DMS79 treated with DMSO at 0.1 percent for 48 hours (cell line): Measurements from ENCODE around the gene UMODL1.

ENCODE experiments used
- DNase-seq: peaks from one replicate; lab custom pipeline; 2025; lab: John Stamatoyannopoulos, UW

UMODL1 gene, protein sequence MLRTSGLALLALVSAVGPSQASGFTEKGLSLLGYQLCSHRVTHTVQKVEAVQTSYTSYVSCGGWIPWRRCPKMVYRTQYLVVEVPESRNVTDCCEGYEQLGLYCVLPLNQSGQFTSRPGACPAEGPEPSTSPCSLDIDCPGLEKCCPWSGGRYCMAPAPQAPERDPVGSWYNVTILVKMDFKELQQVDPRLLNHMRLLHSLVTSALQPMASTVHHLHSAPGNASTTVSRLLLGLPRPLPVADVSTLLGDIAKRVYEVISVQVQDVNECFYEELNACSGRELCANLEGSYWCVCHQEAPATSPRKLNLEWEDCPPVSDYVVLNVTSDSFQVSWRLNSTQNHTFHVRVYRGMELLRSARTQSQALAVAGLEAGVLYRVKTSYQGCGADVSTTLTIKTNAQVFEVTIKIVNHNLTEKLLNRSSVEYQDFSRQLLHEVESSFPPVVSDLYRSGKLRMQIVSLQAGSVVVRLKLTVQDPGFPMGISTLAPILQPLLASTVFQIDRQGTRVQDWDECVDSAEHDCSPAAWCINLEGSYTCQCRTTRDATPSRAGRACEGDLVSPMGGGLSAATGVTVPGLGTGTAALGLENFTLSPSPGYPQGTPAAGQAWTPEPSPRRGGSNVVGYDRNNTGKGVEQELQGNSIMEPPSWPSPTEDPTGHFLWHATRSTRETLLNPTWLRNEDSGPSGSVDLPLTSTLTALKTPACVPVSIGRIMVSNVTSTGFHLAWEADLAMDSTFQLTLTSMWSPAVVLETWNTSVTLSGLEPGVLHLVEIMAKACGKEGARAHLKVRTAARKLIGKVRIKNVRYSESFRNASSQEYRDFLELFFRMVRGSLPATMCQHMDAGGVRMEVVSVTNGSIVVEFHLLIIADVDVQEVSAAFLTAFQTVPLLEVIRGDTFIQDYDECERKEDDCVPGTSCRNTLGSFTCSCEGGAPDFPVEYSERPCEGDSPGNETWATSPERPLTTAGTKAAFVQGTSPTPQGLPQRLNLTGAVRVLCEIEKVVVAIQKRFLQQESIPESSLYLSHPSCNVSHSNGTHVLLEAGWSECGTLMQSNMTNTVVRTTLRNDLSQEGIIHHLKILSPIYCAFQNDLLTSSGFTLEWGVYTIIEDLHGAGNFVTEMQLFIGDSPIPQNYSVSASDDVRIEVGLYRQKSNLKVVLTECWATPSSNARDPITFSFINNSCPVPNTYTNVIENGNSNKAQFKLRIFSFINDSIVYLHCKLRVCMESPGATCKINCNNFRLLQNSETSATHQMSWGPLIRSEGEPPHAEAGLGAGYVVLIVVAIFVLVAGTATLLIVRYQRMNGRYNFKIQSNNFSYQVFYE

DNA sequence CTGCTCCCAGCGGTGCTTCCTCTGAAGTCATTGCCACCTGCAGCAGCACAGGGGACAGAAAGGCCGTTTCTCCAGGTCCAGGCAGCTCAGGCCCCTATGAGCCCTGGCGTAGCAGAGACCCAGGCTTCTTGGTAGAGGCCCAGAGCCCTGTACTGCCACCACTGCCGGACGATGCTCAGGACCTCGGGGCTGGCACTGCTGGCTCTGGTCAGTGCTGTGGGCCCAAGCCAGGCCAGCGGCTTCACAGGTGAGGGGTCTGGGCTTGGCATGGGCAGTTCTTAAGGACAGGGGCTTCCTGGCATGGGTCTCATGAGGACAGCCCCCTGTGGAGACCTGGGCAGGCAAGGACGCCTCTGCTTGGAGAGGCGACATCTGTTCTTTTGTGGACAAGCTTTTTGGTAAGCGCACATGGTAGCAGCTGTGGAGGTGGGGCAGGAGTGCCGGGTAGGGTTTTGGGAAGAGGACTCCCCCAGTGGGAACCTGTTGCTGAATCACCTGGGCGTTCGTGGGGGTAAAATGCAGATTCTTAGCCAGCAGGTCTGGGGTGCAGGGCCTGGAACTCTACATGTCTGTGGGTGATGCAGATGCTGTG lies at the start of gene UMODL1:
Gene UMODL1 (plus strand): TSS at position 172 of the 592 bp plus-strand sequence. CDS start 0 bp downstream, at position 172.
- no peak for DNase-seq

DNA sequence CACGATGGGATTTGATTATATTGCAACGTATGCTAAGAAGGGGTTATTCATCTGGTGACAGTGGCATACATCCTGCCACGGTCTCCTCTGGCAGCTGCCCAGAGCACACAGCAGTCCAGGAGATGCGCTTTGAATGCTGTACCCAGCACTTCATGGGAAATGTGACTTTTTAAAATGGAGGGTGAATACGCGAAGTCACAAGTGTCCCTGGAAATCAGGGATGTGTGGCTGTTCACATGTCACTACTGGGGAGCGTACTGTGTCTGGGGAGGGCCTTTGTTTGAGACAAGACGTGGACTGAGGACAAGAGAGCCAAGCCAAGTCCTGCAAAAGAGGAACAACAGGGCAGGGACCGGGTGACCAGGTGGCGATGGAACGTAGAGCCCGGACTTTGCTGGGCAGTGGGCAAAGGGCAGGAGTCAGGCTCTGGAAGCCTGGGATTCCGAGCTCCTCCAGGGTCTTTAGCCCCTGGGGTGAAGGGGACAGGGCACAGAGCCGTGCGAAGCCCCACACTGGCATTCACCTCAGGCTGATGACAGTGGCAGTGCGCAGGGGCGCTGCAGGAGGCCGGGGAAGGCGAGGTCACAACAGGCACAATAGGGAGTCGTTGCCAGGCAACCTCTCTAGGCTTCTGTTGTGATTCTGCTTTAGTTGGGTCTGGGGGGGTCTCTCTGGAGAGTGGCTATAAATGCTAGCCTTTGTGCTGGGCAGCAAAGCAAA lies 49.6 kb upstream of the UMODL1 start:
- DNase-seq, result peak; percentile 65

DNA sequence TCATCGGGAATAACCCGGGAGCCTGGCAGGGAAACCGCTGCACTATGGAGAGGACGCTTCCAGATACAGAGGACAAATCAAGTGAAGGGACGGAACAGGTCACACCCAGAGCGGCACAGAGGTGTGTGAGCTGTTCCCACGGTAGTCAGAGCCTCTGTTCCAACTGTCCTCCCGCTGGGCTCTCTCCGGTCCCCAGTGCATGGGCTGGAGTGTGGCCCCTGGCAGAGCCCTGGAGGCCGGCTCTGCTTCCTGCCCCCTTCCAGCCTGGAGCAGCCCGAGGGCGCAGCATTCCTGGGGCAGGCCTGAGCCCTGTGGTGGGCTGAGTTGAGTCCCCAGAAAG lies 49.1 kb upstream of the UMODL1 start:
- DNase-seq, result no peak

DNA sequence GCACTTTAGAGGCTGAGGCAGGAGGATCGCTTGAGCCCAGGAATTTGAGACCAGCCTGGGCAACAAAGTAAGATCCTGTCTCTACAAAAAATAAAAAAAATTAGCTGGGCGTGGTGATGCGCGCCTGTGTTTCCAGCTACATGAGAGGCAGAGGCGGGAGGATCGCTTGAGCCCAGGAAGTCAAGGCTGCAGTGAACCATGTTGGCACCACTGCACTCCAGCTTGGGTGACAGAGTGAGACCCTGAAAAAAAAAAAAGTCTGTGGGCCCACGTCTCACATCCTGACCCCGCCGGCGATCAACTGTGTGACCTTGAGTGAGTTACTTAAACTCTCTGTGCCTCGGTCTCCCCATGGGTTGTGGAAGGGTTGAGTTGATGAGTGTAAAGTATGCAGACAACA lies 48.2 kb upstream of the UMODL1 start:
- no peak for DNase-seq

DNA sequence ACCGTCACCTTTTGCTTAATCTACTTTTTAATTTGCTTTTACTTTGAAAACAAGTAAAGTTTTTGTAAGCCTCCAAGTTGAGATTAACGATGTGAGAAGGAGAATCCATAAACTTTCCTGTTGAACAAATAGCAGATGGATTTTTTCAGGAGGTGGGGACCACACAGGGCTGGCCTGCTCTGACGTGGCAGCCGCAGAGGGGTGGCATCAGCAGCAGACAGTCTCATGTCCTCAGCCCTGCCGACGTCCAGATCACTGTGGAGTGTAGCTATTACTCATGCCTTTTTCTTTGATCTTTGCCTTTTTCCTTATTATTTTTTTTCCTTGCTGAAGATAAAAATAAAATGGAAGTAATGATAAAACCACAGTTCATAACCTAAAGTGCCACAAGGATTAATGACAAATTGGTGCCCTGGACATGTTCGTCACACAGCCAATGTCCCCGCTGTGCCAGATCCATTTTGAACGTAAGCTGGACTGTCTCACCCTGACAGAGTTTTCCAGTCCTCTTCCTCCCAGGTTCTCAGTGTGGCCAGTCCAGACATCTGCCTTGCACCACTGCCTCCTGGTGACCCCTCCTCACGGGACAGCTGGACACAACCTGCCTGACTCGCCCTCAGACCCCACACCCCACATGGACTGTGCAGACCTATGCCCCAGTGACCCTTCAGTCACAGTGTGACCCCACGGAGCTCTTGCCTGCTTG lies 45.6 kb upstream of the UMODL1 start:
- DNase-seq, result no peak

DNA sequence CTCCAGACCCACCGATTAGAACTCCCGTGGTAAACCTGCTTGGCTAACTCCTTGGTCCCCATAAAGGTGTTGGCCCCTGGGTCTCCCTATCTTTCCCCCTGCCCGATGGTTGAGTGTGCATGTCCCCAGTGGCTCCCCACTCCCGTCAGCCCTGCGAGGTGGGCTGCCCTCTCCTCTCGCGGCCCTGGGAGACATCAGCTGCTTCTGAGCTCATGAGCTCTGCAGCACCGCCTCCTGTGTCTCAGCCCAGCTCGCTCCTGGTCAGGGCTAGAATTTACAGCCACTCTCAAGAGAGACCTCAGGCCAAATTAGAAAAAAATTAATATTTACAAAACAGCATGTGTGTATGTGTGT lies 45.1 kb upstream of the UMODL1 start:
- no peak for DNase-seq

DNA sequence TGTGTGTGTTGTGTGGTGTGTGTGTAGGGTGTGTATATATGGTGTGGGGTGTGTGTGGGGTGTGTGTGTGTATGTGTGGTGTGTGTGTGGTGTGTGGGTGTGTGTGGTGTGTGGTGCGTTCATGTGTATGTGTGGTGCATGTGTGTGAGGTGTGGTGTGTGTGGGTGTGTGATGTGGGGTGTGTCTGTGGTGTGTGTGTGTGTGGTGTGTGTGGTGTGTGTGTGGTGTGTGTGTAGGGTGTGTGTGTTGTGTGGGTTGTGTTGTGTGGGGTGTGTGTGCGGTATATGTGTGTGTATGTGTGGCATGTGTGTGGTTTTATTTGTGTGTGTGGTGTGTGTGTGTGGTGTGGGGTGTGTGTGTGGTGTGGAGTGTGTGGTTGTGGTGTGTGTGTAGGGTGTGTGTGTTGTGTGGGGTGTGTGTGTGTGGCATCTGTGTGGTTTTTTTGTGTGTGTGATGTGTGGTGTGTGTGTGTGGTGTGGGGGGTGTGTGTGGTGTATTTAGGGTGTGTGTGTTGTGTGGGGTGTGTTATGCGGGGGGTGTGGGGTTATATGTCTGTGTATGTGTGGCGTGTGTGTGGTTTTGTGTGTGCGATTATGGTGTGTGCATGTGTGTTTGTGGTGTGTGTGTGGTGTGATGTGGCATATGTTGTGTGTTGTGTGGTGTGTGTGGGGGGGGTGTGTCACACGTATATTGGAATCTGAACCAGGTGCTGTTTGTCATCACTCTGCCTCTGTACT lies 43.9 kb upstream of the UMODL1 start:
- DNase-seq, result no peak

DNA sequence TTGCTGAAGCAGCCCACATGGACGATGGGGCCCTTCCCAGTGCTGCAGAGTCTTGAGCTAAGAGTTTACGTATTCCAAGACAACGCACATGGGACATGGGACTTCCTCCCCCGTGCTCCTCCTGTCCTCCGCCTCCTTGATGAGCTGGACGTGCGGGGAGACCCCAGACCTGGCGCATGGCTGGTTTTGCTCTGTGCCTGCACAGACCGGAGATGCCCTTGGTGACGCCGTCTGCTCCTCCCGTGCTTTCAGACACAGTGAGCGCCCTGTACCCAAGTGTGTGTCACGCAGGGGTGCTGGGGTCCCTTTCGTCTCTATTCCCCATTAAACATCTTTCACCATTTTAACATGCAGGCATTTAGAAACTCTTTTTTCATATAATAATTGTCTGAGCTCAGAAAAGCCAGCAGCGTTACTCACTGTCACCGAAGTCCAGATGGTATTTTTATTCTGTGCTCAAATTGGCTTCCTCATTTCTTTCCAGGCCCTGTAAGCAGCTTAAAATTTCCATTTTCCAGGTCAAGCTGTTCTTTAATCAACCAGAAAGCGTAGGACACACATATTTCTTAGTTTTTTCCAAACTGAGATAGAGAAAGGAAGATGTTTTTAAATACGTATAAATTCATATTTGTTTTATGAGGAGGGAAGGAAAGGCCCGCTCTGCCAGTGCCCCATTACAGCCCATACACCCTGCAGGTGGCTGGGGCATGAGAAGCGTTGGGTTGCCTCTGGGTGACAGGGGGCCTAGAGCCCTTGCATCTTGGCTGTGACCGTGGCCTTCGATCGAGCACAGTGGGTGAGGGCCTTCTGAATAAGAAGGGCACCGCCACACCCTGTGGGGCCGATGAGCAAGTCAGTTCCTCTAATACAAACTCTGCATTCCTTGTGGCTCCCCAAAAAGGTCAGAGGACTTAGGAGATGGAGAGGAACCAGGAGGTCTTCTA lies 43.0 kb upstream of the UMODL1 start:
- no peak for DNase-seq

DNA sequence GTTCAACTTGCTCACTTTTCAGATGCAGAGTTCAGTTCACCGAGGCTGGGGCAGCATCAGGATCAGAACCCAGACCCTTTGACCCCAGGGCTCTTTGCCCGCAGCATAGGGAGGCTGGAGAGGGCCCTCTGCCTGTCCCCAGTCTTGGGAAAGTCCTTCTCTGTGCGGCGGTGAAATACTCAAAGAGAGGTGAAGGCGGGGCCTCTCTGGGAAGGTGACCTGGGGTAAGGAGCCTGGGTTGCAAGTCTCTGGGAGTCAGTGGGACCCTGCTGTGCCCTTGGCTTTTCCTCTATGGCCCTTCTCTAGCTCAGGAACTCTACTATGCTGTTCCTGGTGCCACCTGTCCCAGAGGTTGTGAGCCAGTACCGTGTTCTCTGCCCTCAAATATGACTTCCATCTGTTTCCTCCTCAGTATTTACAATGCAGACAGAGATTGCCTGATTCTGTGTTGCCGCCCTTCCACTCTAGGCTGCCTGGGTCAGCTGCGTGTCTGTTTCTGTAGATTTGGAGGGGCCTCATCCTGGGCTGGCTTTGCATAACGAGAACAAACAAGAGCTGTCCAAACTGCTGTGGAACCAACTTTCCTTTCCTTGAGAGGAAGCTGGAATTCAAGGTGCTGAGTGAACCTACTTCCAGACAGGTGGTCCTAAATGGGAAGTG lies 42.2 kb upstream of the UMODL1 start:
- no peak for DNase-seq

DNA sequence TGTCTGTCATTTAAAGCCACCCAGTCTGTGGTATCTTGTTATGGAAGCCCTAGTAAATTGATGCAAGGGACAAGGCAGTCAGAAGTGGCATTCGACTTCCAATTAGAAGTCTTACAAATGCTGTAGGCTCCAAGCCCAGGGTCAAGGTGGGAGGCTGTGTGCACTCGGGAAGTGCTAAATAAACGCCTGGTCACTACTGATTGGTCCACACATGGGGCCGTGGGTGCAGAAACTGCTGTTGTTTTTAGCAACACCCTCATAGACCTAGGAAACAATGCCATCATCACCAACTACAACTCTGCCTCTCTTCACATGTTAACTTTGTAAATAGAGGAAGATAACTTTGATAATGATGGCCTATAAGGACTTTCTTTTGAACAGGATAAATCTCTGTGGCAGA lies 40.8 kb upstream of the UMODL1 start:
- no peak for DNase-seq

DNA sequence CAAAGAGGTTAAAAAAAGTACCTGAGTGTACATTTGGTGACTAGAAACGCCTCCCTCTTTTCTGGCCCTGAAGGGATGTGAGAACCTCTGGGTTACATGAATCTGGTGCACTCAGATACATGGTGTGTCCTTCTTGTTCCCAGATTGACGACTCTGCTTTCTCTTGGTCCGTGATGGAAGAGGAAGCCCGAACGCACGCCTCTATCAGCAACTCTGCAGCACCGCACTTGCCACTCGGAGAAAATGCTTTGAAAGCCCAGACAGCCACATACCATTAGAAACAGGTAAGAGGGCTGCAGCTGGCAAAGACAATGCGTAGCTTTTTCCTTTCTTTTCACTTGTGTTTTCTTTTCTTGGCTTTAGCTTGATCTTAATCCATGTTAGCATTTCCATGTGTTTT lies 39.9 kb upstream of the UMODL1 start:
- DNase-seq, result no peak

DNA sequence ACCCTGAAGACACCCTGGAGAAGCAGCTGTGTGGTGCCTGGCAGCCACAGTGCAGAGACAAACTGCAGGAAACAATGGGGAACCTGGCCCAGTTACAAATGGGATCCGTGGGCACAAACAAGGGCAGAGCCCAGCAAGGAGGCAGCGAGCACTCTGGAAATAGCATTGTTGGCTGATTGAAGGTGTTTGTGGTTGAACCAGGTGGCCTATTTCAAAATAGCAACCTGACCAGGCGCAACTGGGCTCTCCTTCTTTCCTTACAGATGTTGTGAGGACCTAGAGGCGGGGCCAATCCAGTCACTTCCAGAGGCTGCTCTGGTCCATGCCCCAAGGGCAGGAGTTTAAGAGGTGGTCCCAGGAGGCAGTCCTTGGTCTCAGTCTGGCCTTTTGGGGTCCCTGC lies 39.3 kb upstream of the UMODL1 start:
- peak; percentile 36 for DNase-seq

DNA sequence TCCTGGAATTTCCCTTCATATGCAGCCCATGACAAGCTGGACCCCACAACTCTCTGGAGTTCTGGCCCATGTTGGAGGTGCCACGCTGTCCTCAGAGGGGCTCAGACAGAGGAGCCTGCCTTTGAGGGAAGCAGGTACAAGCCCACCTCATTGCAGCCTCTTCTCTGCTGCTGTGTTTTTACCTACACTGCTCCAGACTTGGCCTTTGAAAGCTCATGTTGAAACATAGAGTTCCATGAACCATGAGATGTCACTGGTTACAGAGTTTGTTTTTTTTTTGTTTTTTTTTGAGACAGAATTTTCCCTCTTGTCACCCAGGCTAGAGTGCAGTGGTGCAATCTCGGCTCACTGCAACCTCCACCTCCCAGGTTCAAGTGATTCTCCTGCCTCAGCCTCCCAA lies 38.9 kb upstream of the UMODL1 start:
- DNase-seq, result no peak

DNA sequence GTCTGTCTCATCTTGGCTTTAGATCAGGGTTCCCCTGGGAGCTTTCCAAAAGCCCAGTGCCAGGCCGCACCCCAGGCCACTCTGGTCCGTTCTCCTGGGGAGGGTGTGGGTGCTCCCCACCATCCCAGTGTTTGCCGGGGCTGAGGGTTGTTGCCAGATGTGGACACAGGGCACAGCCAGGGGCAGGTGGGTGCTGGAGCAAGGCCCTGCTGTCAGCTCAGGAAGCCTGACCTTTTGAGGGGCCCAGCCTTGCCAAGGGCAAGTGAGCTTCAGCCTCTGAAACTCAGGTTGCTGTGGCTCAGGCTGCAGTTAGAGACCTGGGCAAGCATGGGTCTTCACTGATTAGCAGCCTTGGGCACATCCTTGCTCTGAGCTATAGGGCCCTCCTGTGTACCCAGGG lies 38.1 kb upstream of the UMODL1 start:
- DNase-seq, result no peak

DNA sequence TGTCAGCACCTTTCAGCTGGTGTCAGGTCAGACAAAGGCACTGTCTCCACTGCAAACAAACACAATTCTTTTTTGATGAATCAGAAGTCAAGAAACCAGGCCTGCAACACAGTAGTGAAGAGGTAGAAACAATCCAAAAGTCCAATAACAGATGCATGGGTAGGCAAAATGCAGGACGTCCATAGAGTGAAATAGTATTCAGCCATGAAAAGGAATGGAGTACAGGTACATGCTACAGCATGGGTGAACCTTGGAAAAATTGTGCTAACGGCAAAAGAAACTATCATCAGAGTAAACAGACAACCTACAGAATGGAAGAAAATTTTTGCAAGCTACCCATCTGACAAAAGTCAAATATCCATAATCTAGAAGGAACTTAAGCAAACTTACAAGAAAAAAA lies 34.8 kb upstream of the UMODL1 start:
- DNase-seq, result no peak

DNA sequence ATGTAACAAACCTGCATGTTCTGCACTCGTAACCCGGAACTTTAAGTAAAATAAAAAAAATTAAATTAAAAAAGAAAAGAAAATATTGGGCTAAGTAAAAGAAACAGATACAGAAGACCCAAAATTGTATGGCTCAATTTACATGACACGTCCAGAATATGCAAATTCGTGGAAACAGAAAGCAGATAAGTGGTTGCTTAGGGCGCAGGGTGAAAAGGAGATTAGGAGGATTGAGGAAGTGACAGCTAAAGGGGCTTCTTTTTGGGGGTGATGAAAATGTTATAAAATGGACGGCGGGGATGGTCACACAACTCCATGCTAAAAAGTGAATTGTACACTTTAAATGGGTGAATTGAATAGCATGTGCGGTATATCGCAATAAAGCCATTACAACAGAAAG lies 33.6 kb upstream of the UMODL1 start:
- DNase-seq, result no peak

DNA sequence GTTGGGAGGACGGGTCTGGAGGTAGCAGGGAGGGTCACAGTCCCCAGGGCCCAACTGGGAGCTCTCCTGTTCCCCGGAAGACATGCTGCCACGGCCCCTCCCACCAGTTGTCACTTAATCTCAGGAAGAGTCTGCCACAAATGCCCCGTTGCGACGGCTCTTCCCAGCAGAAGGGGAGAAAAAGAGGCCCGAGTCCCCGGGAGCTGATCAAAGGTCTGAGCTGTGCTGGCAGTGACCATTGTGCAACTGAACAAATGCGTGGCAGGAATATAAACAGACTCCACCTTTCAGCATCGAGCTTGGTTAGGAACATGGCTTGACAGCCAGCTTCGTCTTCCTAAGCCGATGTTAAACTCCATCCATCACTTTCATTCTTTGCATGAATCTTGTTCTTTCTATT lies 33.2 kb upstream of the UMODL1 start:
- no peak for DNase-seq

DNA sequence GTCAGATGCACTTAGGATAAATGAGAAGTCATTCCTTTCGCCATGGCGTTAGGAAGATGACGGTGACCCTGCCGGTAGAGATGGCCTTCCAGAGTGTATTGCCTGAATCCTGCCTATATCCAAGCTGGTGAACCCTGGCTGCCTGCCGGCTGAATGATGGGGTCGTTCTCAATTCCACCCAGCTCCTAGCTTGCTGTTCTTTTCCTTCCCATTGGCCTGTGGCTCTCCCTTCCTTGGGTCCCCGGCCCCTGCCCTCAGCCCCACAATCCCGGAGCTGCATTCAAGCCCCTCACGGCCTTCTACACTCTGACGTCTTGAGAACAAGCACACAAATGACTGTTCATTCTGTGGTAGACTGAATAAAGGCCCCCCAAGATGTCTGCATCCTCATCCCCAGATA lies 32.7 kb upstream of the UMODL1 start:
- DNase-seq, result no peak
